IPS-11a (cell line): Measurements from ENCODE around the gene KCNJ3.

Experiments used
- H3K4me3 ChIP-seq: one replicate; pipeline ENCODE4 v1.5.1; 2013; ENCODE audit warnings: low read depth, low read length, control low read depth

Gene KCNJ3

GRCh38 chr2:154706660-154707059, 8.2 kb downstream of the KCNJ3 start:
- no peak overlapping the region for H3K4me3 ChIP-seq

- H3K4me3 ChIP-seq: no peak overlapping the region
These were observed 9.6 kb downstream of the KCNJ3 start for GRCh38 chr2:154707994-154708575.

GRCh38 chr2:154709215-154709614, 10.7 kb downstream of the KCNJ3 start:
- H3K4me3 ChIP-seq: no peak overlapping the region

- H3K4me3 ChIP-seq: no peak overlapping the region
These were observed 11.6 kb downstream of the KCNJ3 start for GRCh38 chr2:154710078-154710477.

- H3K4me3 ChIP-seq: no peak overlapping the region
These were observed 12.2 kb downstream of the KCNJ3 start for GRCh38 chr2:154710685-154711084.

GRCh38 chr2:154713675-154714074, 15.2 kb downstream of the KCNJ3 start:
- H3K4me3 ChIP-seq: no peak overlapping the region

- H3K4me3 ChIP-seq: no peak overlapping the region
These were observed 22.2 kb downstream of the KCNJ3 start for GRCh38 chr2:154720651-154721050.

- no peak overlapping the region for H3K4me3 ChIP-seq
These were observed 25.8 kb downstream of the KCNJ3 start for GRCh38 chr2:154724194-154724797.

- H3K4me3 ChIP-seq: no peak overlapping the region
These were observed 41.9 kb downstream of the KCNJ3 start for GRCh38 chr2:154740361-154740760.

GRCh38 chr2:154758871-154759270, 60.4 kb downstream of the KCNJ3 start:
- no peak overlapping the region for H3K4me3 ChIP-seq

GRCh38 chr2:154762638-154763037, 64.1 kb downstream of the KCNJ3 start:
- H3K4me3 ChIP-seq: no peak overlapping the region

GRCh38 chr2:154771664-154772284, 73.3 kb downstream of the KCNJ3 start:
- H3K4me3 ChIP-seq: no peak overlapping the region

- no peak overlapping the region for H3K4me3 ChIP-seq
These were observed 78.3 kb downstream of the KCNJ3 start for GRCh38 chr2:154776825-154777224.

- no peak overlapping the region for H3K4me3 ChIP-seq
These were observed 95.9 kb downstream of the KCNJ3 start for GRCh38 chr2:154794406-154794805.

- no peak overlapping the region for H3K4me3 ChIP-seq
These were observed 97.2 kb downstream of the KCNJ3 start for GRCh38 chr2:154795651-154796050.

- no peak overlapping the region for H3K4me3 ChIP-seq
These were observed 106.0 kb downstream of the KCNJ3 start for GRCh38 chr2:154804451-154804850.

GRCh38 chr2:154813636-154814035, 115.1 kb downstream of the KCNJ3 start:
- H3K4me3 ChIP-seq: no peak overlapping the region

GRCh38 chr2:154814856-154815255, 116.4 kb downstream of the KCNJ3 start:
- no peak overlapping the region for H3K4me3 ChIP-seq

GRCh38 chr2:154825358-154825757, 126.9 kb downstream of the KCNJ3 start:
- no peak overlapping the region for H3K4me3 ChIP-seq

- no peak overlapping the region for H3K4me3 ChIP-seq
These were observed 128.3 kb downstream of the KCNJ3 start for GRCh38 chr2:154826827-154827226.

GRCh38 chr2:154827286-154827685, 128.8 kb downstream of the KCNJ3 start:
- H3K4me3 ChIP-seq: no peak overlapping the region

- no peak overlapping the region for H3K4me3 ChIP-seq
These were observed 134.2 kb downstream of the KCNJ3 start for GRCh38 chr2:154832711-154833110.

- no peak overlapping the region for H3K4me3 ChIP-seq
These were observed 138.1 kb downstream of the KCNJ3 start for GRCh38 chr2:154836632-154837031.
